Chondrocyte (in vitro differentiated cells): ENCODE measurements around the gene ITPKB. TPM values are rescaled to one million over a fixed set of nuclear protein-coding genes. Genes with fewer than 3 reads are reported as not detected.
A peak's percentile ranks its signal among the peaks of the same experiment; 100 is the strongest.

Source experiments
- DNase-seq: peaks from one replicate; pipeline ENCODE4 v3.0.0; 2021; ENCODE audit warnings: mixed read lengths, low spot score
- H3K27ac Mint-ChIP-seq: one replicate; pipeline ENCODE4 v1.8.0; 2021; ENCODE audit warnings: mild to moderate bottlenecking, moderate library complexity, mixed read lengths; ENCODE audit not compliant: unreplicated experiment
- H3K27me3 Mint-ChIP-seq: 2 replicates; pipeline ENCODE4 v1.8.0; 2021; ENCODE audit warnings: low read depth, mixed read lengths
- H3K36me3 Mint-ChIP-seq: 2 replicates; pipeline ENCODE4 v1.8.0; 2021; ENCODE audit warnings: low read depth, mixed read lengths
- H3K4me1 Mint-ChIP-seq: 2 replicates; pipeline ENCODE4 v1.8.0; 2021; ENCODE audit warnings: low read depth, mild to moderate bottlenecking, mixed read lengths
- H3K4me3 Mint-ChIP-seq: one replicate; pipeline ENCODE4 v1.8.0; 2021; ENCODE audit warnings: mild to moderate bottlenecking, moderate library complexity, mixed read lengths; ENCODE audit not compliant: unreplicated experiment
- H3K9me3 Mint-ChIP-seq: 2 replicates; pipeline ENCODE4 v1.8.0; 2021; ENCODE audit warnings: low read depth, mixed read lengths
- total RNA-seq: library from RNA; stranded (reverse); gene quantifications from 3 replicates; pipeline ENCODE4 v1.2.1, GENCODE V29; 2021
- TF ChIP-seq, protein P1 (sequence below): fragments of 200-600 bp; sonication (generic); IDR thresholded peaks from 2 replicates; pipeline ENCODE4 v1.5.0; 2021; ENCODE audit warnings: antibody characterized with exemption, mild to moderate bottlenecking, moderate library complexity

The ITPKB gene
- total RNA-seq, 1 donor from 2014 or later, result 13.4 TPM

DNA sequence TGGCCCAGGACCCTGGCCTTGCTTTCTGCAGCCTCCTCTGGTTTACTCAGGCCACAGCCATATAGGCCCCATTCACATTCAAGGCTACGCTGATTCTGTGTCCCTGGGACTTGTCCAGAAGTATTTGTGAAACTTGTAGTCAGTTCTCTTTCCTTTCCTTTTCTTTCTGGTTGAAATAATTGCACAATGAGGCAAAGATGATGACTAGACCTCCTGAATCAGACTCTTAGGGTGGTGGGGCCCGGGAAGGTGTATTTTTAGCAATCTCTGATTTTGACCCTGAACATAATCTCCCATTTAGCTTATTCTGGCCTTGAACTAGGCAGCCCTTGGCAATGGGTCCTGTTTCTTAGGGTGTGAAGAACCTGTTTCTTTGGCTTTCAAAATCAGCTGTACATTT, 150.6 kb downstream of the ITPKB start:
- TF ChIP-seq, protein P1, sequence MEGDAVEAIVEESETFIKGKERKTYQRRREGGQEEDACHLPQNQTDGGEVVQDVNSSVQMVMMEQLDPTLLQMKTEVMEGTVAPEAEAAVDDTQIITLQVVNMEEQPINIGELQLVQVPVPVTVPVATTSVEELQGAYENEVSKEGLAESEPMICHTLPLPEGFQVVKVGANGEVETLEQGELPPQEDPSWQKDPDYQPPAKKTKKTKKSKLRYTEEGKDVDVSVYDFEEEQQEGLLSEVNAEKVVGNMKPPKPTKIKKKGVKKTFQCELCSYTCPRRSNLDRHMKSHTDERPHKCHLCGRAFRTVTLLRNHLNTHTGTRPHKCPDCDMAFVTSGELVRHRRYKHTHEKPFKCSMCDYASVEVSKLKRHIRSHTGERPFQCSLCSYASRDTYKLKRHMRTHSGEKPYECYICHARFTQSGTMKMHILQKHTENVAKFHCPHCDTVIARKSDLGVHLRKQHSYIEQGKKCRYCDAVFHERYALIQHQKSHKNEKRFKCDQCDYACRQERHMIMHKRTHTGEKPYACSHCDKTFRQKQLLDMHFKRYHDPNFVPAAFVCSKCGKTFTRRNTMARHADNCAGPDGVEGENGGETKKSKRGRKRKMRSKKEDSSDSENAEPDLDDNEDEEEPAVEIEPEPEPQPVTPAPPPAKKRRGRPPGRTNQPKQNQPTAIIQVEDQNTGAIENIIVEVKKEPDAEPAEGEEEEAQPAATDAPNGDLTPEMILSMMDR, result no peak
- H3K9me3 Mint-ChIP-seq, result no peaks in the 10 kb centered on the region
- no peak overlapping the region for H3K27ac Mint-ChIP-seq
- no peaks in the 10 kb centered on the region for H3K36me3 Mint-ChIP-seq
- peaks cover 15% of the 10 kb centered on the region for H3K27me3 Mint-ChIP-seq
- H3K4me3 Mint-ChIP-seq, result no peak overlapping the region
- no peaks in the 10 kb centered on the region for H3K4me1 Mint-ChIP-seq
- no peak for DNase-seq

DNA sequence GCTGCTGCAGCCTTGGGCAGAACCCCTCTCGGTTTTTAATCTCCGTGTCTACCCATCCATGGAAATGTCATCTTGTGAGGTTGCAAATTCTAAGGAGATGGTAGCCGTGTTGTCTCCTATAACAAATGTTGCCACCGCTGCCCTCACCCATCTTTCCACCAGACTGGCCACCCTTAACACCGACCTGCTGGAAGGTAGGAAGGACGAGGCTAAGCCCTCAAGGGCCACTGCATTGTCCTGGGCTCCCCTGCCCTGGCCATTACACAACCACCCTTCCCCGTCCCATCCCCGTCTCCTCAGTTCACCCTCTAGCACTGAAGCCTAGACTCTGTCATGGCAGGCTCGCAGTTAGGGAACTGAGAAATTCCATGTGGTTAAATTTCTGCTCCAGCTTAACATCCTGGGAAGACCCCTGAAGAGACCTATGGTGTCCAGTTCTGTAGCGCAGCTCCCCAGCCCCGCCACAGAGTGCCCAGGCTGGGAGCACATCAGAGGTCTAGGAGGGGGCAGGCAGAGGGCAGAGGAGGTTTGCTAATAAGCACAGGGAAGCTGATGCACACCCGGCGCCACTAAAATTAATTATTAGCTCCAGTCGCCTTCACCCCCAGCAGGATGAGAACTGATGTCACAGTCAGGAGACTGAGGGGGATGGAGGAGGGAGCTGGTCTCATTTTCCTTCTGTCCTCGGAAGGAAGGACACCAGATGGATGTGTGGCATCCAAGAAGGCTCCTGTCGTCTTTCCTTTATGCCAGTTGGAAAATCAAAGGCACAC, 152.2 kb downstream of the ITPKB start:
- Mint-ChIP-seq H3K27ac (no peak overlapping the region), H3K9me3 (no peaks in the 10 kb centered on the region), H3K4me1 (no peaks in the 10 kb centered on the region), H3K4me3 (no peak overlapping the region), H3K27me3 (peaks cover 8% of the 10 kb centered on the region), H3K36me3 (no peaks in the 10 kb centered on the region)
- DNase-seq, result peak; percentile 52
- TF ChIP-seq, protein P1, result no peak

DNA sequence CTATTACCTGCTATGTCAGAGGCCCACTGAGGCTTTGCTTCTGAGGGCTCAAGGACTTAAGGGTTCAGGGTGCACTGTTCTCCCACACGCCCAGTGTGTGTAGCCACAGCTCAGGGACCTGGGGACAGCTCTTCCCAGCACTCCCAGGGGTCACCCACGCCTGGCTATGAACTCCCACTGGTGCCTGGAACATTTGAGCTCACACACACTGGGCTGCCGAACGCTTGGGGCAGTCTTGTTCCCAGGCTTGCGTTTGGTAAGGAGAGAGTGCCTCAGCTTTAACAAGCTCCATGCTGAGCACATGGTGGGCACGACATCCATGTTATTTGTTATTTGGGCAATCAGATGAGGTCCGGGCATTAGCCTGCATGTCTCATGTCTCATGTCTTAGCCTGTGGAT, 153.0 kb downstream of the ITPKB start:
- no peak overlapping the region for H3K4me3 Mint-ChIP-seq
- peaks cover 8% of the 10 kb centered on the region for H3K27me3 Mint-ChIP-seq
- no peak overlapping the region for H3K27ac Mint-ChIP-seq
- H3K9me3 Mint-ChIP-seq, result no peaks in the 10 kb centered on the region
- DNase-seq, result peak; percentile 62
- no peaks in the 10 kb centered on the region for H3K36me3 Mint-ChIP-seq
- TF ChIP-seq, protein P1, result no peak
- H3K4me1 Mint-ChIP-seq, result no peaks in the 10 kb centered on the region

DNA sequence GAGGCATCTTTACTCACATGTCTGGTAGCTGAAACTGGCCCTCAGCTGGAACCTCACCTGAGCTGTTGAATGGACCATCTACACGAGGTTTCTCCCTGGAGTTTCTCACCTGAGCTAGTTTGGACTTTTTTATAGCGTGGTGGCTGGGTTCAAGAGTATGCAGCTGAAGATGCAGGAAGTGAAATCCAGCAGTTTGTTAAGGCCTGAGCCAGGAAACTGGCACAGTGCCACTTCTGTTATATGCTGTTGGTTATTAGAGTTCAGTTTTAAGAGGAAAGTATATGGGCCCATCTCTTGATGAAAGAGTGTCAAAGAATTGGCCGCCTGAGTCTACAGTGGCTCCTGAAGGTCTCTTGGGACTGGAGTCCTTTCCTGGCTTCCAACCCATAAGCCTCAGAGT, 154.9 kb downstream of the ITPKB start:
- peaks cover 5% of the 10 kb centered on the region for H3K9me3 Mint-ChIP-seq
- H3K4me3 Mint-ChIP-seq, result no peak overlapping the region
- no peak overlapping the region for H3K27ac Mint-ChIP-seq
- TF ChIP-seq, protein P1, result no peak
- H3K4me1 Mint-ChIP-seq, result no peaks in the 10 kb centered on the region
- peak; percentile 19 for DNase-seq
- H3K36me3 Mint-ChIP-seq, result no peaks in the 10 kb centered on the region
- peaks cover 12% of the 10 kb centered on the region for H3K27me3 Mint-ChIP-seq

DNA sequence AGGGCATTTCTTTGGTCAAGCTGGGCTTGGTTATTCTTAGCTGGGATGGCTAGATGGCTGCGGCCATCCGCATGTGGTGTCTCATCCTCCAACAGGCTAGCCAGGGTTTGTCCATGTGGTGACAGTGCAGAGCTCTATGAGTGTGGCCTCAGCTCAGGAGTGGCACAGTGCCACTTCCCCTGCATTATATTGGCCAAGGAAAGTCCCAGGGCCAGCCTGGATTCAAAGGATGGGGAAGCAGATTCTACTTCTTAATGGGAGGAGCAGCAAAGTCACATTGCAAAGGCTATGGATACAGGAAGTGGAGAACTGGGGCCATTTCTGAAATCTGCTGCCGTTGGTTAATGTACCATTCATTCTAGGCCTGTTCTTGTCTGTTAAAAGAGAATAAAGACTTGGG, 156.1 kb downstream of the ITPKB start:
- Mint-ChIP-seq H3K27ac (no peak overlapping the region), H3K36me3 (no peaks in the 10 kb centered on the region), H3K27me3 (peaks cover 12% of the 10 kb centered on the region), H3K9me3 (peaks cover 5% of the 10 kb centered on the region), H3K4me3 (no peak overlapping the region), H3K4me1 (no peaks in the 10 kb centered on the region)
- DNase-seq, result peak; percentile 26
- TF ChIP-seq, protein P1, result no peak

Other genes starting within 250 kb of the ITPKB start
- 0.27 to 0.67 TPM in 2 of 3 replicates, not detected in the other for gene STUM, start 190.5 kb downstream of the ITPKB start, total RNA-seq
- gene PSEN2, start 131.3 kb upstream of the ITPKB start, total RNA-seq, result 14.5 to 21.0 TPM (median 19.5 TPM) in 3 replicates
- gene COQ8A, start 201.0 kb upstream of the ITPKB start, total RNA-seq, result 6.6 to 10.2 TPM (median 7.4 TPM) in 3 replicates